Muscle of arm (tissue), 14 donors: Measurements from ENCODE around the gene P4HA1. TPM values are rescaled to one million over a fixed set of nuclear protein-coding genes. Genes with fewer than 3 reads are reported as not detected.
"Not testable (repeated sequence)": the region's sequence is repeated elsewhere in the genome, so short reads cannot be mapped to it uniquely, and the experiment has no call there.

Source experiments
- DNase-seq: peaks from one replicate; pipeline ENCODE4 v3.0.0-alpha.2; 2013
- long read RNA-seq, 11 donors: transcript quantifications; one replicate each; lab custom pipeline, GENCODE V29; 2026
- polyA plus RNA-seq, 12 donors: library from polyadenylated mRNA; unstranded; fragments of 120-200 nt; gene quantifications; one replicate each; pipeline ENCODE4 v1.2.1, GENCODE V29; 2013; ENCODE audit not compliant: insufficient read length in 12 of 12

Gene P4HA1
- polyA plus RNA-seq, result 10 to 100 TPM in 11 of 12 donors, not detected in 1; 35.8 to 92.5 (median 65.9) TPM
- long read RNA-seq, donor 1, partial matches to known transcripts, result 48 of 49 reads
- long read RNA-seq, donor 1, other reads (novel, unspliced or antisense), result 0 of 49 reads
- long read RNA-seq, donor 2, transcript P4HA1-203 (15 exons, 2,727 nt), result major isoform, 7 of 13 reads
- long read RNA-seq, donor 2, transcript P4HA1-202 (15 exons, 2,727 nt), result minor isoform, 6 of 13 reads
- long read RNA-seq, donor 2, partial matches to known transcripts, result 0 of 13 reads
- long read RNA-seq, donor 2, other reads (novel, unspliced or antisense), result 0 of 13 reads
- long read RNA-seq, donor 3, partial matches to known transcripts, result 0 of 6 reads
- long read RNA-seq, donor 3, other reads (novel, unspliced or antisense), result 0 of 6 reads
- long read RNA-seq, donor 4, partial matches to known transcripts, result 0 of 2 reads
- long read RNA-seq, donor 4, other reads (novel, unspliced or antisense), result 0 of 2 reads
- long read RNA-seq, donor 5, result 0 reads
- long read RNA-seq, donor 6, transcript P4HA1-202 (15 exons, 2,727 nt), result major isoform, 6 of 12 reads
- long read RNA-seq, donor 6, transcript P4HA1-203 (15 exons, 2,727 nt), result major isoform, 6 of 12 reads
- long read RNA-seq, donor 6, partial matches to known transcripts, result 0 of 12 reads
- long read RNA-seq, donor 6, other reads (novel, unspliced or antisense), result 0 of 12 reads
- long read RNA-seq, donor 7, partial matches to known transcripts, result 0 of 7 reads
- long read RNA-seq, donor 7, other reads (novel, unspliced or antisense), result 0 of 7 reads
- long read RNA-seq, donor 8, transcript P4HA1-203 (15 exons, 2,727 nt), result major isoform, 6 of 16 reads
- long read RNA-seq, donor 8, partial matches to known transcripts, result 6 of 16 reads
- long read RNA-seq, donor 8, other reads (novel, unspliced or antisense), result 0 of 16 reads
- long read RNA-seq, donor 9, partial matches to known transcripts, result 5 of 11 reads
- long read RNA-seq, donor 9, other reads (novel, unspliced or antisense), result 0 of 11 reads
- long read RNA-seq, donor 10, partial matches to known transcripts, result 6 of 10 reads
- long read RNA-seq, donor 10, other reads (novel, unspliced or antisense), result 0 of 10 reads
- long read RNA-seq, donor 11, transcript P4HA1-202 (15 exons, 2,727 nt), result minor isoform, 5 of 30 reads
- long read RNA-seq, donor 11, transcript P4HA1-203 (15 exons, 2,727 nt), result major isoform, 11 of 30 reads
- long read RNA-seq, donor 11, partial matches to known transcripts, result 14 of 30 reads
- long read RNA-seq, donor 11, other reads (novel, unspliced or antisense), result 0 of 30 reads

DNA sequence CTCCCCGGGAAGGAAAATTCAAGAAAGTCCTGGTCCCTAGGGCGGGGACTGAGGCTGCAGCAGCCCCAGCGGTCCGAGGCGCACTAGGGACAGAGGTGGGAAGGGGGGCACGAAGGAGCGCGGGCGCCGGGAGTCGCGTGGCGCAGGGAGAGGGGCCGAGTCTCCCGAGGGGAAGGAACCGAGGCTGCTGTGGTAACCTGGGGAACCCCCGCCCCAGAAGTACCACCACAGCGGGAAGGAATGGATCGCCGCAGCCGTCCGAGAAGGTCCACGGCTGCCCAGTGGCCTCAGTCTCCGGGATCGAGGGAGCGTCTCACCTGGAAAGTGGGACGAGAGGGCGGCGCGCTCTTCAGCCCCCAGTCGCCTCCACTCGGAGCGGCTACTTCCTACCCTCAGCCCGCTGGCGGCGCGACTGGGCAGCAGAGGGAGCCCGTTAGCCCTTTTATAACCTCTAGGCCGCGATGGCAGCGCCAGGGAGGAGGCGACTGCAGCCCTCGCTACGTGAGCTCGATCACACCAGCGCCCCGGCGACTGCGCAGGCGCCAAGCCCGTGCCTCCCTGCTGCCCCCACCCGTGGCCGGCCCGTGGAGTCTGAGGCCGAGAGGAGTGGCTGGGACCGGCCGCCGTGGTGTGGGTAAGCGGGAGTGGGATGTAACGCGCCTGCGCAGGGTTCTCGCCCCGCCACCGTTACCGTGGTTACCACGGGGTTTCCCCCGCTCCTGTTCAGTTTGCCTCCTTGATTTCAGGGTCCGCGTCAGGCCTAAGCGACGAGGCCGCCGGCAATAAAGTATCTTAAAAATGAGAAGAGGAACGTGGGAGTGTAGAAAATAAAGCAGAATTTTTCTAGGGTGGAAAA is at the start of gene P4HA1:
TSS of gene P4HA1 (minus strand) at position 418 of the 856 bp plus-strand sequence. CDS start 21,983 bp downstream, outside the sequence.
- peak; percentile 98 for DNase-seq

DNA sequence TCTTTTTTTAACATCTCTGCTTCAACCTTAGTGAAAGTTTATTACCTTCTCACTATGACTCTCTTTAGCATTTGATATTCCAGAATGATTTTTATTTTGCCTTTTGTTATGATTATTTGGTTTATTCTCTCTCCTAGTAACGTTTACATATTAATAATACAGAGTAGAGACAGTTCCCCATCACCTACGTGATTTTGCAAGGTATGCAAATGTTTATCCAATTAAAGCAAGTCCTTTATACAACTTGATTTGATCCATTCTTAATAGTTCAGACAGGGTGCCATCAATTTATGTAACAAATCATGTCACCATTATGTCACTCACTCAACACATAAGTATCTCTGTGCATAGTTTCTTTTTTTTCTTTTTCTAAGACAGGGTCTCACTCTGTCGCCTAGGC is 44.9 kb upstream of the P4HA1 start:
- DNase-seq, result no peak

GRCh38 chr10:73139251-73139650 is 42.6 kb upstream of the P4HA1 start:
- no peak for DNase-seq

- no peak for DNase-seq
These were observed 40.0 kb upstream of the P4HA1 start for GRCh38 chr10:73136627-73137026.

- DNase-seq, result no peak
These were observed 38.1 kb upstream of the P4HA1 start for GRCh38 chr10:73134727-73135126.

GRCh38 chr10:73131913-73132686 is 35.4 kb upstream of the P4HA1 start:
- DNase-seq, result no peak

GRCh38 chr10:73131301-73131700 is 34.6 kb upstream of the P4HA1 start:
- no peak for DNase-seq

DNA sequence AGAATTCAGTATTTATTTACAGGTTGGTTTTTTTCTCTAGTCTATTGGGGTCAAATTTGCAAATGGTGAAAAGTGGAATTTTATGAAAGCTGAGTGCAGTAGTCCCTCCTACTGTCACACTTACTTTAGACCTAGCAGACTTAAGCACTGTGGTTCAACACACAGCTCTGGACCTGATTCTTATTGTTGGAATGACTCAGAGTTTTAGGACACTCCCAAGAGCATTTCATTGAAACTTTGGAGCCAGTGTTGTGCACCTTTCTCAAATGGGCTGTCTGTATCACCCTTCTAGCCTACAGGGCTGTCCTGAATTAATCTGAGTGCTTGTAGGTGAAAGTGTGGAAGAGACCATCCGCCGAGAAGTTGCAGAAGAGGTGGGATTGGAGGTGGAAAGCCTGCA is 29.7 kb upstream of the P4HA1 start:
- no peak for DNase-seq

GRCh38 chr10:73119952-73120351 is 23.3 kb upstream of the P4HA1 start:
- DNase-seq, result no peak

DNA sequence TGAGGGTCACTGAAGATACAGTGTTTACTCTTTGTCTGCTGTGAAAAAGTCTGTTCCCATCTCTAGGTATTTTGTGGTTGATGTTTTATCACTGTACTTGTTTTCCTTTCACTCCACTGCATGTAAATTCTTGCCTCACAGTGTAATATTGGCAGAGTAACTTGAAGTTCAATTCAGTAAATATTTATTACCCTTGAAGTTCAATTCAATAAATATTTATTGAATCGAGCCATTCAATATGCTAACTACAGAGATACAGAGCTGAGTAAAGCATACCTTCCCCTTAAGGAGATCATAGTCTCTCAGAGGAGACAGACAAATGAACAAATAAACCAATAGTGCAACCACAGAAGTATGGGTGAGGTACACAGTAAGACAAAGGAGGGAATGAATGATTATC is 22.8 kb upstream of the P4HA1 start:
- no peak for DNase-seq

GRCh38 chr10:73117976-73118743 is 21.5 kb upstream of the P4HA1 start:
- no peak for DNase-seq

- DNase-seq, result no peak
These were observed 19.4 kb upstream of the P4HA1 start for GRCh38 chr10:73116017-73116416.

DNA sequence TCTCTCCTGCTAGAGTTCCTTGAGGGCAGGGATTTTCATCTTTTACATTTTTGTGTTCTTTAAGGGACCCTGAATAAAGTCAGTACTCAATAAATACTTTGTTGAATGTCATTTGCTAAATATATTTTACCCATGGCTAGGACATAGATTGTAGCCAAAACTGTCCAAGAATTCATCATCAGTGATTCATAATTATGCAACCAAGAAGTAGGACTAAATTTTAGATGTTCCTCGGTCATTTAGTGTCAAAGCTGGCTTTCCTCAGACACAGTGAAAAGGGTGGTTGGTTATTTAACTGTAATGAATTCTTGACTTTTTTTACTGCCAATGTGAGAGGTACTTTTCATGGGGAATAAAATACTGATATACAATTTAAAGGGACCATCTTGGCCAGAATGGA is 16.9 kb upstream of the P4HA1 start:
- DNase-seq, result no peak

DNA sequence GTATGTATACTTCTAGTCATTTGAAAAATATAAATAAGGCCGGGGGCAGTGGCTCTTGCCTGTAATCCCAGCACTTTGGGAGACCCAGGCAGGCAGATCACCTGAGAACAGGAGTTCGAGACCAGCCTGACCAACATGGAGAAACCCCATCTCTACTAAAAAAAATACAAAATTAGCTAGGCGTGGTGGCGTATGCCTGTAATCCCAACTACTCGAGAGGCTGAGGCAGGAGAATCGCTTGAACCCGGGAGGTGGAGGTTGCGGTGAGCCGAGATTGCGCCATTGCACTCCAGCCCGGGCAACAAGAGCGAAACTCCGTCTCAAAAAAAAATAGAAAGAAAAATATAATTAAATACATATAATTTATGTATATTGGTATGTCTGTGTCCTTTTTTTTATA is 15.4 kb upstream of the P4HA1 start:
- DNase-seq, result not testable (repeated sequence)

DNA sequence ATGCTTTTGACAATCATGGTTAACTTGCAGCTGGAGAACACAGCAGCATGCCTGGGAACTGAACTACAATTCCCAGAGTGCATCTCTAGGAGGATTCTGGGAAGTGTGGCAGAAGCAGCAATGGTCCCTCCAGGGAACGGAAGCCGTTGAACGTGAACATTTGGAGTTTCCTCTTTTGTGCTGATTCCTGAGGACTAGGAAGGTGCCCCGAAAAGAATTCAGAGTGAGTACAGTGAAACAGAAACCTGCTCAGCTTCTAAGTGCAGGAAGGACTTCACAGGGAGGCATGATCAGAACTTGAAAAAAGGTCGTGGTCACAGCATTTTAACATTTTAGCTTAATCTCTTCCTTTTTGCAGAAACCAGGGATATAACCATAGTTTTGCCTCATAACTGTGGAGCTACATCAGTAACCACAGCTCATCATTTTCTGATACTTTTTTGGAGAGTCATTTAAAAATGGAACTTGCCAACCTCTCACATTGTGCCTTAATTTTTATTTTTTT is 13.7 kb upstream of the P4HA1 start, which contains the start of gene NUDT13:
TSS of gene NUDT13 (plus strand) at position 111 of the 505 bp plus-strand sequence. CDS start 3,911 bp downstream, outside the sequence.
- DNase-seq, result peak; percentile 89

- not testable (repeated sequence) for DNase-seq
These were observed 12.6 kb upstream of the P4HA1 start for GRCh38 chr10:73109248-73109652.

GRCh38 chr10:73106301-73106700 is 9.6 kb upstream of the P4HA1 start:
- DNase-seq, result no peak

- no peak for DNase-seq
These were observed 2.5 kb upstream of the P4HA1 start for GRCh38 chr10:73099141-73099540.

DNA sequence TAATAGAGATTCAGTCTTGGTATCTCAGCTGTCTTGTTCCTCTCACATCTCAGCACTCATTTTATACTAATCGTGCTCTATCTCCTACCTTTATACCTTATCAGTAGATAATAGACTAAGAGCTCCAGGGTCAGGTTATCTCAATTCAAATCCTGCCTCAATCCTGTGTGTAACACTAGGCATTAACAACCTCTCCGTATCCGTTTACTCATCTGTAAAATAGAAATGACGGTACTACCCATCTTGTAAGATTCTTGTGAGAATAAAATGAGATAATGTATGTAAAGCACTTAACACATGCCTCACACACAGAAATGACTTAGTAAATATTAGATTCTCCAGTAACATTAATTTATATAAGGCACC is 622 bp upstream of the P4HA1 start:
- DNase-seq, result no peak
